Stimulated activated effector memory CD8-positive, alpha-beta T cell treated with anti-CD3 and anti-CD28 coated beads, Interleukin-12 subunit alpha, Interleukin-12 subunit beta, amount 100 ng/mL, for 72 hours (primary cell): ENCODE measurements around the gene SPIB.
A peak's percentile ranks its signal among the peaks of the same experiment; 100 is the strongest.
"Not testable (repeated sequence)": the region's sequence is repeated elsewhere in the genome, so short reads cannot be mapped to it uniquely, and the experiment has no call there.

ENCODE experiments used
- ATAC-seq: fragments of 150-1000 bp; cut with Tn5 transposase; 2 replicates; pipeline ENCODE4 v1.10.0; 2021
- DNase-seq, 2 donors: peaks; one replicate each; pipeline ENCODE4 v3.0.0; 2021 to 2022; ENCODE audit warnings: low spot score in 2 of 2
- H3K27ac Mint-ChIP-seq: one replicate; pipeline ENCODE4 v1.8.0; 2022; ENCODE audit warnings: mild to moderate bottlenecking, mixed read lengths
- H3K36me3 Mint-ChIP-seq: one replicate; pipeline ENCODE4 v1.8.0; 2022; ENCODE audit warnings: mild to moderate bottlenecking, mixed read lengths
- H3K4me1 Mint-ChIP-seq: one replicate; pipeline ENCODE4 v1.8.0; 2022; ENCODE audit warnings: mixed read lengths
- H3K4me3 Mint-ChIP-seq: one replicate; pipeline ENCODE4 v1.8.0; 2022; ENCODE audit warnings: mild to moderate bottlenecking, mixed read lengths
- H3K9me3 Mint-ChIP-seq: one replicate; pipeline ENCODE4 v1.8.0; 2022; ENCODE audit warnings: mixed read lengths

SPIB gene

DNA sequence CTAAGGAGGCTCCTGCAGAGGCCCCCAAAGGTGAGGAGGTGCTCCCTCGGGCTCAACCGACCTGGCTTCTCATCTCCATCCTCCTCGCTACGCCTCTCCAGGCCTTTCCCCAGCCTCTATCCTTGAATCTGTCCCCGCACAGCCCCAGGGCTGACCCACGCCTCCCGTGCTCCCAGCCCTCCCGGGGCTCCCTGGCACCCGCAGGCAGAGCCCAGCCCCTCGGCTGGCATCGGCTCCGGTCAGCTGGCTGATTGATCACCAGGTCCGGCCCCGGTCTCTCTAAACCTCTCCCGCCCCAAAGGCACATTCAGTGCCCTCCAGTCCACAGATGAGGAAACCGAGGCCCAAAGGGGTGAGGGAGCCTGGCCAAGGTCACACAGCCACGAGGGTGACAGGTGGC lies 16.5 kb downstream of the SPIB start:
- H3K4me1 Mint-ChIP-seq = peaks cover 28% of the 10 kb centered on the region
- no peak overlapping the region for H3K27ac Mint-ChIP-seq
- H3K9me3 Mint-ChIP-seq = no peaks in the 10 kb centered on the region
- H3K4me3 Mint-ChIP-seq = no peak overlapping the region
- no peak for ATAC-seq
- H3K36me3 Mint-ChIP-seq = peaks cover 4% of the 10 kb centered on the region
- no peak for DNase-seq

DNA sequence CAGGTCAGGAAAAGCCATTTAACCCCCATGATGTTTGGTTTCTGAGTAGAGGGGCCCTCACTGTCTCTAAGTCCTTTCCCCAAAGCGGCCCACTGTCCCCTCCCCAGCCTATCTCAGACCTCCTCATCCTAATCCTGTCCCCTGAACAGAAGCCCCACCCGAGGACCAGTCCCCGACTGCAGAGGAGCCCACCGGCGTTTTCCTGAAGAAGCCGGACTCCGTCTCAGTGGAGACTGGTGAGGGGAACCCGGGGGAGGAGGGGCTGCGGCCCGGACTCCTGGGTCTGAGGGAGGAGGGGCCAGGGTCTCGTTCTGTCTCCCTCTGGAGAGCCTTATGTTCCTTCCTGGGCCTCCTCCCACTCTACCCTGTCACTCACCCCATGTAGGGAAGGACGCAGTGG lies 16.9 kb downstream of the SPIB start:
- peak overlapping the region; percentile 42 for H3K27ac Mint-ChIP-seq
- H3K9me3 Mint-ChIP-seq = no peaks in the 10 kb centered on the region
- H3K36me3 Mint-ChIP-seq = peaks cover 4% of the 10 kb centered on the region
- no peak for DNase-seq
- ATAC-seq = no peak
- H3K4me3 Mint-ChIP-seq = no peak overlapping the region
- peaks cover 26% of the 10 kb centered on the region for H3K4me1 Mint-ChIP-seq

DNA sequence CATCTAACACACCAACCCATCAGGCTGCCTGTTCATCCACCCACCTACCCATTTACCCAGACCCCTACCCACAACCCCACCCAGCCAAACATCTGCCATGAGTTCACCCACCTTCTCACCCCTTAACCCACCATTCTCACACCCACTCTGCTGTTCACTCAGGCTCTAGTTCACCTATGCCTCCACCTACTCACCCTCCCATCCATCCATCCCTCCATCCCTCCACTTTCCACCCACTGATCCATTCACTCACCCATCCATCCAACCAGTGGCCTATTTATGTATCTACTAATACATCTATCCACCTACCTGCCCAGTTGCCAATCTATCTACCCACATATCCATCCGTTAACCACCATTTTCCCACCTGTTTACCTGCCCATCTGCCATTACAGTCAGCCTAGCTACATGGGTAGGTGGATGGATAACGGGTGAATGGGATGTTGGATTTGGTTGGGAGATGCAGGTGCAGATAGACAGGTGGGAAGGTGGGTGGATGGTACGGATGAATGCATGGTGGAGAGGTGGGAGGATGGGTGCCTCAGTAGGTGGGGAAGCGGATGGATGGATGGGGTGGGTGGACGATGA lies 19.2 kb downstream of the SPIB start:
- Mint-ChIP-seq H3K4me1 (peaks cover 7% of the 10 kb centered on the region), H3K4me3 (no peak overlapping the region), H3K27ac (no peak overlapping the region), H3K36me3 (peaks cover 3% of the 10 kb centered on the region), H3K9me3 (no peaks in the 10 kb centered on the region)
- ATAC-seq (no peak), DNase-seq (no peak)

DNA sequence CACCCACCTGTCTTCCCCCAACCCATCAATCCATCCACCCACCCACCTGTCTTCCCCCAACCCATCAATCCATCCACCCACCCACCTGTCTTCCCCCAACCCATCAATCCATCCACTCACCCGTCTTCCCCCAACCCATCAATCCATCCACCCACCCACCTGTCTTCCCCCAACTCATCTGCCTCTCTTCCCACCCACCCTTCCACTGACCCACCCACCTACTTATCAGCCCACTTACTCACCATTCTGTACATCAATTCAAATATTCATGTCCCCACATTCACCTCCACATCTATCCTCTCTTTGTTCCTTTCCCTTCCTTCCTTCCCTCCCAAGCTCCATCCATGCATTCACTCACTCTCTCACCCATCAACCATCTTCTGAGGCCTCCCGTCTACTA lies 20.4 kb downstream of the SPIB start:
- not testable (repeated sequence) for H3K27ac Mint-ChIP-seq, H3K9me3 Mint-ChIP-seq

DNA sequence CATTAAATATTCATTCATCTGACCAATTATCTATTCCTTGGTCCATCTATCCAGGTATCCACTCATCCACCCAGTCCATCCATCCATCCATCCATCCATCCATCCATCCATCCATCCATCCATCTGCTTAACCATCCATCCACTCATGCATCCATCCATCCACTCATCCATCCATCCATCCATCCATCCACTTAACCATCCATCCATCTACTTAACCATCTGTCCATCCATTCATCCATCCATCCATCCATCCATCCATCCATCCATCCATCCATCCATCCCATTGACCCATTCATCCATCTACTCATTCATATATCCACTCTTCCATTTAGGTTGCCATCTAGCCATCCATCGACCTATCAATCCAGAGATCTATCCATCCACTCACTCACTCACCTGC lies 25.3 kb downstream of the SPIB start:
- DNase-seq (no peak), ATAC-seq (no peak)
- Mint-ChIP-seq H3K4me1 (peaks cover 5% of the 10 kb centered on the region), H3K27ac (no peak overlapping the region), H3K9me3 (no peaks in the 10 kb centered on the region), H3K36me3 (no peaks in the 10 kb centered on the region), H3K4me3 (no peak overlapping the region)

More for the DNA sequence above, 20.4 kb downstream of the SPIB start:
- DNase-seq, H3K4me3 Mint-ChIP-seq, ATAC-seq, H3K36me3 Mint-ChIP-seq, H3K4me1 Mint-ChIP-seq: not testable (repeated sequence)

DNA sequence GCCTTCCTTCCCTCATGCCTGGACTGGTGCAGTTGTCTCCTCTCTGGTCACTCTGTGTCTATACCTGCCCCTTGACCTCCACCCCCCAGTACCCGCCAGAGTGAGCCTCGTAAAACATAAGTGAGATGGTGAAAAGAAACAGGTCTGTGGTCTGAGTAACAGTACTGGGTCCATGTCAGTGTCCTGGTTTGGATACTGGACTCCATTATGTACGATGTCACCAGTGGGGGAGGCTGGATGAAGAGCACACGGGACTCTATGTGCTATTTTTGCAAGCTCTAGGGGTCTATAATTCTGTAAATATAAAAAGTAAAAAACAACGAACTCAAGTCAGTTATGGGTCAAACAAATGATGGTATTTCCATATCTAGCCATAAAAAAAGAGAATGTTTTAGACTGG lies 28.3 kb downstream of the SPIB start:
- Mint-ChIP-seq H3K36me3 (no peaks in the 10 kb centered on the region), H3K9me3 (no peaks in the 10 kb centered on the region), H3K27ac (no peak overlapping the region), H3K4me1 (no peaks in the 10 kb centered on the region), H3K4me3 (no peak overlapping the region)
- DNase-seq = no peak
- ATAC-seq = no peak

DNA sequence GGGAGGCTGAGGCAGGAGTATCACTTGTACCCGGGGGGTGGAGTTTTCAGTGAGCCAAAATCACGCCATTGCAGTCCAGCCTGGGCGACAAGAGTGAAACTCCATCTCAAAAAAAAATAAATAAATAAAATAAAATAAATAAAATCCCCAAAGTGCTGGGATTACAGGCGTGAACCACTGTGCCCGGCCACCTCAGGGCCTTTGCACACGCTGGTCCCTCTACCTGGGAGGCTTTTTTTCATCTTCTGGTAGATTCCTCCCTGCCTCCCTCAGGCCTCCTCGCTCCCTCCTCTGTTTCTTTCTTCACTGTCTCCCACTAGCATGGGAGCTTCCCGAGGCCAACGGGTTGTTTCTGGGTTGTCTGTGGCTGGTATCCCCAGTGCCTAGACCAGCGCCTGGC lies 29.0 kb downstream of the SPIB start:
- no peak for ATAC-seq
- no peak for DNase-seq
- H3K4me1 Mint-ChIP-seq = no peaks in the 10 kb centered on the region
- no peak overlapping the region for H3K4me3 Mint-ChIP-seq
- H3K36me3 Mint-ChIP-seq = no peaks in the 10 kb centered on the region
- no peaks in the 10 kb centered on the region for H3K9me3 Mint-ChIP-seq
- no peak overlapping the region for H3K27ac Mint-ChIP-seq

DNA sequence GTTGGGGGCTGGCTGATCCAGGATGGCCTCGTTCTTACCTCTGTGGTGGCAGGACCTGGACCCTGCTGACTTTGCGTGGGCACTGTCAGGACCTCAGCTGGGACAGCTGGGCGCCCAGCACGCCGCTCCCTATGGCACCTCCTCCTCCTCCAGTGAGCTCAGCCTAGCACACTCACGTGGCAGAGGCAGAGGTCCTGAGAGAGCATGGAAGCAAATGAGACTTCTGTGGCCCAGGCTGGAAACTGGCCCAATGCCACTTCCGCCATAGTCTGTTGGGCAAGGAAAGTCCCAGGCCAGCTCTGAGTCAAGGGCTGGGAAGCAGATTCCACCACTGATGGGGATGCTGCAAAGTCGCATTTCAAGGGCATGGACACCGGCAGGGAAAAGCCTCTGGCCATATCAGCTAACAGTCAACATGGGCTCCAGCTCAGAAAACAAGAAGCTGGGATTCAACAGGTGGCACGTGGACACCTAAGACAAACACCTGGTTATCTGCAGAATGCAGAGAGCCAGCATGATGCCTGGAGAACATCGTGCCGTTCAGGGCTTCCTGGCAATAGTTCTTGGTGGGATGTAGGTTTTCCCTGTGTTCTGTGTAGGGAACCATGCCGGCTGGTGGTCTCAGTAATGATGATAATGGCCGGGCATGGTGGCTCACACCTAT lies 30.6 kb downstream of the SPIB start:
- Mint-ChIP-seq H3K27ac (no peak overlapping the region), H3K4me3 (no peak overlapping the region), H3K36me3 (no peaks in the 10 kb centered on the region), H3K9me3 (no peaks in the 10 kb centered on the region), H3K4me1 (no peaks in the 10 kb centered on the region)
- no peak for ATAC-seq
- DNase-seq = no peak

DNA sequence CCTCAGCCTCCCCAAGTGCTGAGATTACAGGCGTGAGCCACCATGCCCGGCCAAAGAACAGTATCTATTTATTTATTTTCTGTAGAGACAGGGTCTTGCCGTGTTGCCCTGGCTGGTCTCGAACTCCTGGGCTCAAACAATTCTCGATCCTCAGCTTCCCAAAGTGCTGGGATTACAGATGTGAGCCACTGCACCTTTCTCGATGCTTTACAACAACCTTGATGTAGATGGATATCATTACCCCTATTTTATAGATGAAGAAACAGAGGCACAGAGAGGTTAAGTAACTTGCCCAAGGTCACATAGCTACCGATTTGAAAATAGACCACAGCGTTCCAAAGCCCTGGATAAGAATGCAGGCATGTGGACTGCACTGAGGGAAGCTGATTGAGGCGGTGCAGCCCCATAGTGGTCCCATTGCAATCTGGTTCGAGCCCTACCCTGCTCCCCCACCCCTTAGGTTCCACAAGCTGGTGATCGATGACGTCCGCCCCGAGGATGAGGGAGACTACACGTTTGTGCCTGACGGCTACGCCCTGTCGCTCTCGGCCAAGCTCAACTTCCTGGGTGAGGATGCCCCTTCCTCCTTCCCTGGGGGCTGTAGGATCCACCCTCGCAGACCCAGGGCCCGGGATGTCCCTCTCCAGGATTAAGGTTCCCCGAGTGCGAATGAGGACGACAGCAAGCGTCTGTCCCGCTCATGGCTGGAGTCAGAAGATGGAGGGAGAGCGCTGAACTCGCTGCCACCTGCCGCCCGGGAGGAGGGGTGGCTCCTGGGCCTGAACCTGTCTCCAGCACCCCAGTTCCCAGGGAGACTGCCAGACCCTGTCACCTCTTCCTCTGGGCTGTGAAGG lies 31.9 kb downstream of the SPIB start:
- H3K27ac Mint-ChIP-seq = no peak overlapping the region
- H3K4me1 Mint-ChIP-seq = no peaks in the 10 kb centered on the region
- DNase-seq (no peak), ATAC-seq (no peak)
- no peaks in the 10 kb centered on the region for H3K9me3 Mint-ChIP-seq
- H3K4me3 Mint-ChIP-seq = no peak overlapping the region
- no peaks in the 10 kb centered on the region for H3K36me3 Mint-ChIP-seq

DNA sequence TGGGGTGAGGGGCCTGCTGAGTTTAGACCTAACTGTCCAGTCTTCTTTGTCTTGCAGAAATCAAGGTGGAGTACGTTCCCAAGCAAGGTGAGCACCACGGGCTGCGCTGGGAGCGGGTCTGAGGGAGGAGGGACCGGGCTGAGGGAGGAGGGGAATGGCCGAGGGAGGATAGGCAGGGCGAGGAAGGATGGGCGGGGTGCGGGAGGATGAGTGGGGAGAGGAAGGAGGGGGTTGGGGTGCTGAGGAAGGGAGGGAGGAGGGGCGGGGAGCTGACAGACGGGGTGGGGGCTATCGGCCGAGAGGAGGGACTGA lies 32.4 kb downstream of the SPIB start:
- ATAC-seq = no peak
- Mint-ChIP-seq H3K4me1 (no peaks in the 10 kb centered on the region), H3K27ac (no peak overlapping the region), H3K4me3 (no peak overlapping the region), H3K9me3 (no peaks in the 10 kb centered on the region), H3K36me3 (no peaks in the 10 kb centered on the region)
- no peak for DNase-seq

DNA sequence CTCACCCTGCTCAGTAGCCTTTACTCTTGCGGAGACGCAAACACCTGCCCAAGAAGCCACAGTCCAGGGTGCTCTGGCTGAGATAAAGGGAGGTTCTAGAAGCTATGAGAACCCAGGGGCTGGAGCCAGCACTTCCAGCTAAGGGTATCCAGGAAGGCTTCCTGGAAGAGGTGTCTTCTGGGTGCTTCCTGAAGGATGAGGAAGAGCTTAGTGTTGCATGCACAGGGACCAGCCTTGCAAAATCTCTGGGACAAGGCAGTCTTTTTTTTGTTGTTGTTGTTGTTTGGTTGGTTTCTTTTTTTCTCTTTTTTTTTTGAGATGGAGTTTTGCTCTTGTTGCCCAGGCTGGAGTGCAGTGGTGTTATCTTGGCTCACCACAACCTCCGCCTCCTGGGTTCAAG lies 34.5 kb downstream of the SPIB start:
- H3K36me3 Mint-ChIP-seq = no peaks in the 10 kb centered on the region
- H3K4me3 Mint-ChIP-seq = no peak overlapping the region
- H3K4me1 Mint-ChIP-seq = no peaks in the 10 kb centered on the region
- ATAC-seq (no peak), DNase-seq (no peak)
- H3K9me3 Mint-ChIP-seq = no peaks in the 10 kb centered on the region
- H3K27ac Mint-ChIP-seq = no peak overlapping the region

DNA sequence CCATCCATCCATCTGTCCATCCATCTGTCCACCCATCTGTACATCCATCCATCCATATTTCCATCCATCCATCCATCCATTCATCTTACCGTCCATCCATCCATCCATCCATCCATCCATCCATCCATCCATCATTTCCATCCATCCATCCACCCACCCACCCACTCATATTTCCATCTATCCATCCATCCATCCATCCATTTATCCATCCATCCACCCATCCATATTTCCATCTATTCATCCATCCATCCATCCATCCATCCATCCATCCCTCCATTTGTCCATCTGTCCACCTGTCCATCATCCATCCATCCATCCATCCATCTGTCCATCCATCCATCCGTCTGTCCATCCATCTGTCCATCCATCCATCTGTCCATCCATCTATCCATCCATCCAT lies 37.3 kb downstream of the SPIB start:
- no peak overlapping the region for H3K4me3 Mint-ChIP-seq
- H3K4me1 Mint-ChIP-seq = peaks cover 13% of the 10 kb centered on the region
- ATAC-seq (no peak), DNase-seq (no peak)
- no peak overlapping the region for H3K27ac Mint-ChIP-seq
- H3K36me3 Mint-ChIP-seq = no peaks in the 10 kb centered on the region
- H3K9me3 Mint-ChIP-seq = no peaks in the 10 kb centered on the region

DNA sequence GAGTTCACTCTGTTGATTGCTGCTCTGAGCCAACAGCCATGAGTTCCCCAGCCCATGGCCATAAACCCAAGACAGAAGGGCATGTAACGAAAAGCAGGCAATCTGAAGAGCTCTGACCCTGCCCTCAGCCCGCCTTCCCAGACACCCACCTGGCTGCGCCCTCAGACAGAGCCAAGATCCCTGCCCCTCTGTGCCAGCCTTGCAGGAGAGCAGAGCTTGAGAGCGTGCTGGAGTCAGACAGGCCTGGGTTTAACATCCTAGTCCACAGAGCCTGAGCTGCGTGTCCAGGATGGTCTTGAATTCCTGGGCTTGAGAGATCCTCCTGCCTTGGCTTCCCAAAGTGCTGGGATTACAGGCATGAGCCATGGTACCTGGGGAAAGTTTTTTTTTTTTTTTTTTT lies 38.6 kb downstream of the SPIB start:
- H3K4me3 Mint-ChIP-seq = no peak overlapping the region
- no peaks in the 10 kb centered on the region for H3K9me3 Mint-ChIP-seq
- ATAC-seq = no peak
- no peak for DNase-seq
- peaks cover 20% of the 10 kb centered on the region for H3K4me1 Mint-ChIP-seq
- no peaks in the 10 kb centered on the region for H3K36me3 Mint-ChIP-seq
- H3K27ac Mint-ChIP-seq = no peak overlapping the region

DNA sequence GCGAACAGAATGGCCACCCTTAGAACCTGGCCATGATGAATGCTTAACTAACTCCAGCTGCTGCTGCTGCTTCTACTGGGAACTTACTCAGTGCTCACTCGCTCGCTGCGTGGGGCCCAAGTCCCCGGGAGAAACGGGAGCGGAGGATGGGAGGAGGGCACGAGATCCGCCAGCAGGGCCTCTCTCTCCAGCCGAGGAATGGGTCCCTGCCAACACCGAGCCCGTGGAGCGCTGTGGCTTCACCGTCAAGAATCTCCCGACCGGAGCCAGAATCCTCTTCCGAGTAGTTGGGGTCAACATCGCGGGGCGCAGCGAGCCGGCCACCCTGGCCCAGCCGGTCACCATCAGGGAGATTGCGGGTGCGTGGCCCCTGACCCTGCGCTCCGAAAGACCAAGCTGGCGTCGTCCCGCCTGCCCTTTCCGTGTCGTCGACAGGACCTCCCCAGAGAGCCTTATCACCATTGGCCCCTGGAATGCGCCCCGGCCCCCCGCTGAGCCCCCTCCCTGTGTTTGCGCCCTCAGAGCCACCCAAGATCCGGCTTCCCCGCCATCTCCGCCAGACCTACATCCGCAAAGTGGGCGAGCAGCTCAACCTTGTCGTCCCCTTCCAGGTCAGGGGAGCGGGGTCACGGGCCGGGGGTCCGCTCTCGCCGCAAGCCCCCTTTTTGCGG lies 39.8 kb downstream of the SPIB start:
- Mint-ChIP-seq H3K36me3 (no peaks in the 10 kb centered on the region), H3K4me3 (no peak overlapping the region), H3K4me1 (peaks cover 20% of the 10 kb centered on the region), H3K9me3 (no peaks in the 10 kb centered on the region), H3K27ac (no peak overlapping the region)
- ATAC-seq (no peak), DNase-seq (no peak)

DNA sequence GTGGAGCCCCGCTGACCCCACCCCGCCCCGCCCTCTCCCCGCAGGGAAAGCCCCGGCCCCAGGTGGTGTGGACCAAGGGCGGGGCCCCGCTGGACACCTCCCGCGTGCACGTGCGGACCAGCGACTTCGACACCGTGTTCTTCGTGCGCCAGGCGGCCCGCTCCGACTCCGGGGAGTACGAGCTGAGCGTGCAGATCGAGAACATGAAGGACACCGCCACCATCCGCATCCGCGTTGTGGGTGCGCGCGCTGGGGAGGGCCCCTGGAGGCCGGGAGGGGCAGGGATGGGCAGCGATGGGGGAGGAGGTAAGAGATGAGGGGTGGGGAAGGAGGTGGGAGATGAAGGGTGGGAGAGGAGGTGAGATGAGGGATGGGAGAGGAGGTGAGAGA lies 40.3 kb downstream of the SPIB start:
- H3K36me3 Mint-ChIP-seq = no peaks in the 10 kb centered on the region
- H3K4me3 Mint-ChIP-seq = no peak overlapping the region
- H3K27ac Mint-ChIP-seq = no peak overlapping the region
- peaks cover 20% of the 10 kb centered on the region for H3K4me1 Mint-ChIP-seq
- ATAC-seq = no peak
- no peaks in the 10 kb centered on the region for H3K9me3 Mint-ChIP-seq
- DNase-seq = no peak

DNA sequence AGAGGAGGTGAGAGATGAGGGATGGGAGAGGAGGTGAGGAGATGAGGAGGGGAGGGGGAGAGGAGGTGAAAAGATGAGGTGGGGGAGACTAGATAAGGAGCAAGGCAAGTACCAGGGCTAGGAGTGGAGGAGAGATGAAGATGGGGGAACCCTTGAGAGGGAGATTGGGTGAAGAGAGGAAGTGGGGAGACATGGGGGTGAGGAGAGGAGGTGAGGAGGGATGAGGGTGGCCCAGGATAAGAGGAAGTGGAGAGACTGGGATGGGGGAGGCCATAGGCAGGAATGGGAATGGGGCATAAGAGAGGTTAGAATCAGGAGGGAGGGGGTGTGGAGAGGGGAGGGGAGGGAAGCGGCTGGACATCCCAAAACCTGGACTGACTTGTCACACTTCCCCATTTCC lies 40.9 kb downstream of the SPIB start:
- H3K27ac Mint-ChIP-seq = peak overlapping the region; percentile 54
- ATAC-seq (no peak), DNase-seq (no peak)
- H3K4me3 Mint-ChIP-seq = peak overlapping the region; percentile 47
- H3K9me3 Mint-ChIP-seq = no peaks in the 10 kb centered on the region
- no peaks in the 10 kb centered on the region for H3K36me3 Mint-ChIP-seq
- peaks cover 20% of the 10 kb centered on the region for H3K4me1 Mint-ChIP-seq
